ENCODE measurements around the gene HACL1.

DNA sequence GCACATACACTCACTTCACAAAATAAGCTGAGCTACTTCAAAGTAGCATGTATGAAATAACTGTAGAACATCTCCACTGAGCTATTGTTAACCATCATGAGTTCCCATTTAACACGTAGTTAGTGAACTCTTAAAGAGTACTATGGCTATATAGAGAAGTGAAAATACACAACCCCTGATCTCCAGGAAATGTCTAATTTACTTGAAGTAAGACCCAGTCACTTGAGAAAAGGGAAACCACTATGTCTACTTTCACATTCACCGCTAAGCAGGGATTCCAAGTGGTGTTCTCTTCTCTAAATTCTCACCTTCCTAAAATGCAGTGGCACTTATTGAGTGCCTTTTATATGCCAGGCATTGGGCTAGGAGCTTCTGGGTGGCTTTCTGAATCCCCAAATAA lies 44.9 kb downstream of the HACL1 start:
- TF ChIP-seq CTCF (conservative IDR thresholded peaks at IDR 0.05) (no peak), EZH2 (IDR thresholded peaks at IDR 0.05; ENCODE audit: low read depth) (no peak)

Data from PC-9 (cell line).